ENCODE data around the gene CDH4.

Gene CDH4

GRCh38 chr20:61460261-61461052 lies 208.4 kb downstream of the CDH4 start:
- TF ChIP-seq TAF1 (IDR thresholded peaks at IDR 0.05; ENCODE audit: borderline replicate concordance, insufficient read depth, low read length) (no peak), FOXP2 (optimal IDR thresholded peaks at IDR 0.05; ENCODE audit: borderline replicate concordance, extremely low read depth, extremely low read length, insufficient read depth) (no peak), POLR2AphosphoS5 (IDR thresholded peaks at IDR 0.05; ENCODE audit: low read depth, low read length) (no peak), REST (IDR thresholded peaks at IDR 0.05; ENCODE audit: insufficient read depth in 1 of 2, low read depth in 2 of 2, low read length in 2 of 2) (no peak), SIN3A (IDR thresholded peaks at IDR 0.05; ENCODE audit: borderline replicate concordance, insufficient read depth, low read length) (no peak)

GRCh38 chr20:61461461-61461860 lies 209.4 kb downstream of the CDH4 start:
- TF ChIP-seq SIN3A (IDR thresholded peaks at IDR 0.05; ENCODE audit: borderline replicate concordance, insufficient read depth, low read length) (no peak), REST (IDR thresholded peaks at IDR 0.05; ENCODE audit: insufficient read depth in 1 of 2, low read depth in 2 of 2, low read length in 2 of 2) (no peak), TAF1 (IDR thresholded peaks at IDR 0.05; ENCODE audit: borderline replicate concordance, insufficient read depth, low read length) (no peak), FOXP2 (optimal IDR thresholded peaks at IDR 0.05; ENCODE audit: borderline replicate concordance, extremely low read depth, extremely low read length, insufficient read depth) (no peak), POLR2AphosphoS5 (IDR thresholded peaks at IDR 0.05; ENCODE audit: low read depth, low read length) (no peak)

- TF ChIP-seq FOXP2 (optimal IDR thresholded peaks at IDR 0.05; ENCODE audit: borderline replicate concordance, extremely low read depth, extremely low read length, insufficient read depth): no peak
- TF ChIP-seq REST (IDR thresholded peaks at IDR 0.05; ENCODE audit: insufficient read depth in 1 of 2, low read depth in 2 of 2, low read length in 2 of 2): no peak
Measured at GRCh38 chr20:61464307-61465303, 212.5 kb downstream of the CDH4 start.

GRCh38 chr20:61475729-61476128 lies 223.7 kb downstream of the CDH4 start:
- TF ChIP-seq FOXP2 (optimal IDR thresholded peaks at IDR 0.05; ENCODE audit: borderline replicate concordance, extremely low read depth, extremely low read length, insufficient read depth) (no peak), SIN3A (IDR thresholded peaks at IDR 0.05; ENCODE audit: borderline replicate concordance, insufficient read depth, low read length) (no peak), TAF1 (IDR thresholded peaks at IDR 0.05; ENCODE audit: borderline replicate concordance, insufficient read depth, low read length) (no peak), POLR2AphosphoS5 (IDR thresholded peaks at IDR 0.05; ENCODE audit: low read depth, low read length) (peak; percentile 20; the same call in 1 of the 2 replicates)

GRCh38 chr20:61476956-61477355 lies 224.9 kb downstream of the CDH4 start:
- TF ChIP-seq REST (IDR thresholded peaks at IDR 0.05; ENCODE audit: insufficient read depth in 1 of 2, low read depth in 2 of 2, low read length in 2 of 2): no peak
- TF ChIP-seq POLR2AphosphoS5 (IDR thresholded peaks at IDR 0.05; ENCODE audit: low read depth, low read length): no peak
- TF ChIP-seq SIN3A (IDR thresholded peaks at IDR 0.05; ENCODE audit: borderline replicate concordance, insufficient read depth, low read length): no peak
- no peak for TF ChIP-seq TAF1 (IDR thresholded peaks at IDR 0.05; ENCODE audit: borderline replicate concordance, insufficient read depth, low read length)
- no peak for TF ChIP-seq FOXP2 (optimal IDR thresholded peaks at IDR 0.05; ENCODE audit: borderline replicate concordance, extremely low read depth, extremely low read length, insufficient read depth)

Measured in PFSK-1 (cell line).